ENCODE measurements around the gene TENM4.

DNA sequence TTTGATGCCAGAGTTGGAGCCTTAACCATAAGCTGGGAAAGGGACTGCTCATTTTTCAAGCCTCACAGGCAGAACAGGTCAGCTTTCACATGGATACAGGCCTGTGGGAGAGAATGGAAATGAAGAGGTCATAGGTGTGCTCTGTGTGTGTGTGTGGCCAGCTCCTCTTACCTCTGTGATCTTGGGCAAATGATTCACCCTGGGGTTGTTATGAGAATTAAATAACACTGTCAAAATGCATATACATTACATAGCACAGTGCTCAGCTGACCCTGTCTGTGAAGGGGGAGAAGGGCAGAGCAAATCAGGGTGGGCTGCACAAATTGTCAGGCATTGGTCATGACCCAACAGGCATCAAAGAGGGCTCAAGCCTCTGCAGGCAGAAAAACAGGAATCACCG, 372.5 kb downstream of the TENM4 start:
- TF ChIP-seq ISL1 (CRISPR knock-in tag; IDR thresholded peaks at IDR 0.05) (no peak), ZFP30 (CRISPR knock-in tag; IDR thresholded peaks at IDR 0.05) (no peak), ZFP3 (CRISPR knock-in tag; IDR thresholded peaks at IDR 0.05) (no peak), CREB5 (CRISPR knock-in tag; IDR thresholded peaks at IDR 0.05; ENCODE audit: low read depth) (no peak), ARNTL (CRISPR knock-in tag; IDR thresholded peaks at IDR 0.05; ENCODE audit: borderline replicate concordance, low read depth) (no peak), ZNF565 (CRISPR knock-in tag; conservative IDR thresholded peaks at IDR 0.05; ENCODE audit: low read depth) (no peak), CSRNP3 (CRISPR knock-in tag; IDR thresholded peaks at IDR 0.05) (no peak), SNAI2 (CRISPR knock-in tag; IDR thresholded peaks at IDR 0.05) (no peak), ZNF70 (CRISPR knock-in tag; IDR thresholded peaks at IDR 0.05) (no peak), RARB (CRISPR knock-in tag; IDR thresholded peaks at IDR 0.05) (no peak)
- TF ChIP-seq, protein P1, sequence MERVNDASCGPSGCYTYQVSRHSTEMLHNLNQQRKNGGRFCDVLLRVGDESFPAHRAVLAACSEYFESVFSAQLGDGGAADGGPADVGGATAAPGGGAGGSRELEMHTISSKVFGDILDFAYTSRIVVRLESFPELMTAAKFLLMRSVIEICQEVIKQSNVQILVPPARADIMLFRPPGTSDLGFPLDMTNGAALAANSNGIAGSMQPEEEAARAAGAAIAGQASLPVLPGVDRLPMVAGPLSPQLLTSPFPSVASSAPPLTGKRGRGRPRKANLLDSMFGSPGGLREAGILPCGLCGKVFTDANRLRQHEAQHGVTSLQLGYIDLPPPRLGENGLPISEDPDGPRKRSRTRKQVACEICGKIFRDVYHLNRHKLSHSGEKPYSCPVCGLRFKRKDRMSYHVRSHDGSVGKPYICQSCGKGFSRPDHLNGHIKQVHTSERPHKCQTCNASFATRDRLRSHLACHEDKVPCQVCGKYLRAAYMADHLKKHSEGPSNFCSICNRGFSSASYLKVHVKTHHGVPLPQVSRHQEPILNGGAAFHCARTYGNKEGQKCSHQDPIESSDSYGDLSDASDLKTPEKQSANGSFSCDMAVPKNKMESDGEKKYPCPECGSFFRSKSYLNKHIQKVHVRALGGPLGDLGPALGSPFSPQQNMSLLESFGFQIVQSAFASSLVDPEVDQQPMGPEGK (CRISPR knock-in tag; IDR thresholded peaks at IDR 0.05; ENCODE audit: borderline replicate concordance): no peak
